ENCODE data around the gene GNAI3.

Gene GNAI3

DNA sequence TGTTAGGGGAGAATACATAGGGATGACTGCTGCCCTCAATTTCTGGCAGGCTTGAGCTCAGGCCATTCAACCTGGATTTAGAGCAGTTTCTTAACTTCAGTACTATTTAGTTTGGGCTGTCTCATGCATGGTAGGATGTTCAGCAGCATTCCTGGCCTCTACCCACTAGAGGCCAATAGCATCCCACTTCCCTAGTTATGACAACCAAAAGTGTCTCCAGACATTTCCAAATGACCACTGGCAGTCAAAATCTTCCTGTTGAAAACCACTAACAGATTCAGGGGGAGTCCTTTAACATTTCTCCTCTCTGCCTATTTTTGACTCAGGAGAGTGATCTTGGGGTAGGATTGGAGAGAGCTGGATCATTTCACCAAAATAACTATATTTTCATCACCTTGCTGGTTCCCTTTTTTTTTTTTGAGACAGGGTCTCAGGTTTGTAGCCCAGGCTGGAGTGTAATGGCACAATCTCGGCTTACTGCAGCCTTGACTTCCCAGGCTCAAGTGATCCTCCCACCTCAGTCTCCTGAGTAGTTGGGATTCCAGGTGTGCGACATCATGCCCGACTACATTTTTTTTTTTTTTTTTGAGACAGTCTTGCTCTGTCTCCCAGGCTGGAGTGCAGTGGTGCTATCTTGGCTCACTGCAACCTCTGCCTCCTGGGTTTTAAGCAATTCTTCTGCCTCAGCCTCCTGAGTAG, 62.3 kb downstream of the GNAI3 start:
- no peak for DNase-seq (ENCODE audit: low read depth)
- H3K4me3 ChIP-seq (ENCODE audit: control insufficient read depth, low read depth, low read length) = no peak overlapping the region
- TF ChIP-seq, protein P1, sequence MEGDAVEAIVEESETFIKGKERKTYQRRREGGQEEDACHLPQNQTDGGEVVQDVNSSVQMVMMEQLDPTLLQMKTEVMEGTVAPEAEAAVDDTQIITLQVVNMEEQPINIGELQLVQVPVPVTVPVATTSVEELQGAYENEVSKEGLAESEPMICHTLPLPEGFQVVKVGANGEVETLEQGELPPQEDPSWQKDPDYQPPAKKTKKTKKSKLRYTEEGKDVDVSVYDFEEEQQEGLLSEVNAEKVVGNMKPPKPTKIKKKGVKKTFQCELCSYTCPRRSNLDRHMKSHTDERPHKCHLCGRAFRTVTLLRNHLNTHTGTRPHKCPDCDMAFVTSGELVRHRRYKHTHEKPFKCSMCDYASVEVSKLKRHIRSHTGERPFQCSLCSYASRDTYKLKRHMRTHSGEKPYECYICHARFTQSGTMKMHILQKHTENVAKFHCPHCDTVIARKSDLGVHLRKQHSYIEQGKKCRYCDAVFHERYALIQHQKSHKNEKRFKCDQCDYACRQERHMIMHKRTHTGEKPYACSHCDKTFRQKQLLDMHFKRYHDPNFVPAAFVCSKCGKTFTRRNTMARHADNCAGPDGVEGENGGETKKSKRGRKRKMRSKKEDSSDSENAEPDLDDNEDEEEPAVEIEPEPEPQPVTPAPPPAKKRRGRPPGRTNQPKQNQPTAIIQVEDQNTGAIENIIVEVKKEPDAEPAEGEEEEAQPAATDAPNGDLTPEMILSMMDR (IDR thresholded peaks at IDR 0.05; ENCODE audit: control insufficient read depth, insufficient read depth, low read depth, low read length, missing control alignments) = no peak

GRCh38 chr1:109611308-109611990, 63.0 kb downstream of the GNAI3 start:
- no peak for DNase-seq (ENCODE audit: low read depth)
- TF ChIP-seq, protein P1 (IDR thresholded peaks at IDR 0.05; ENCODE audit: control insufficient read depth, insufficient read depth, low read depth, low read length, missing control alignments) = no peak
- no peak overlapping the region for H3K4me3 ChIP-seq (ENCODE audit: control insufficient read depth, low read depth, low read length)

- no peak overlapping the region for H3K4me3 ChIP-seq (ENCODE audit: control insufficient read depth, low read depth, low read length)
- no peak for DNase-seq (ENCODE audit: low read depth)
- TF ChIP-seq, protein P1 (IDR thresholded peaks at IDR 0.05; ENCODE audit: control insufficient read depth, insufficient read depth, low read depth, low read length, missing control alignments) = no peak
Measured at GRCh38 chr1:109613361-109614147, 65.1 kb downstream of the GNAI3 start.

GRCh38 chr1:109615879-109616278, 67.5 kb downstream of the GNAI3 start:
- DNase-seq (ENCODE audit: low read depth) = no peak
- TF ChIP-seq, protein P1 (IDR thresholded peaks at IDR 0.05; ENCODE audit: control insufficient read depth, insufficient read depth, low read depth, low read length, missing control alignments) = no peak
- no peak overlapping the region for H3K4me3 ChIP-seq (ENCODE audit: control insufficient read depth, low read depth, low read length)

DNA sequence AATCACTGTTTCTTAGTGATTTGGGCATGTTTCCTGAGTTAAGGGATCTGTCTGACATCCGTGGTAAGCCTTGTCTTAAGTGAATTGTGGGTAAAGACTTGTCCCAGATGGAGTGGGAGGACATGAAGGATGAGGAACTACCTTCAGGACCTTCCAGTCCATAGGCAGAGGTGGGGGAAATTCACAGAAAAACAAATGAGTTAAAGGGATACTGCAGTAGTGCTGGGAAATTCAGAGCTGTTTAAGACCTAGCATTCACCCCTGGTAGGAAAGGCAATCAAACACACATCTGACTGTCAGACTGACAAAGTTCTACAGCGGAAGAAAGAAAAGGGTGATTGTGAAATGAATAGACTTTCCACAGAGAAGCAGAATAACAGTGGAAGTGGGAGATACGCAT, 68.0 kb downstream of the GNAI3 start:
- no peak overlapping the region for H3K4me3 ChIP-seq (ENCODE audit: control insufficient read depth, low read depth, low read length)
- DNase-seq (ENCODE audit: low read depth) = no peak
- TF ChIP-seq, protein P1 (IDR thresholded peaks at IDR 0.05; ENCODE audit: control insufficient read depth, insufficient read depth, low read depth, low read length, missing control alignments) = no peak

DNA sequence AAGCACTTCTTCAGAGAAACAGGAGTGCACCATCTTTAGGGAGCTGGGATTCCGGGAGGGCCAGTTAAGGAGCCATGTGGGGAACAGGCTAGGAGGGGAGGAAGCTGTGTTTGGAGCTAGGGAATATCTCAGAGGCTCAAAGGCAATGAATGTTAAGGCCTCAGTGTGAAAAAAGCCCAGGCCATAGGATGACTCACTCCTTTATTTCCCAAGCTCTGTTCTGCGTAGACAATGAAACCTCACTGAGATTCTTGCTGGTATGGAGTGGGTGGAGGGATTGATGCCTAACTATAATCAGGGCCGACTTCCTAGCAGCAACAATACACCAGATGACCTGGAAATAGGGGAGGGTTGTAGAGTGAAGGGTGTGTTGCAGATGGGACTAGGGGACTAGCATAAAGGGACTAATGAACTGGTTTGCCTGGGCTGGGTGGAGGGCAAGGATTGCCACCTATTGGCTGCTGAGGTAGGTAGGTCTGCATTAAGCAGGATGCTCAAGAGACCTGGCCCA, 68.9 kb downstream of the GNAI3 start:
- TF ChIP-seq, protein P1 (IDR thresholded peaks at IDR 0.05; ENCODE audit: control insufficient read depth, insufficient read depth, low read depth, low read length, missing control alignments) = no peak
- no peak overlapping the region for H3K4me3 ChIP-seq (ENCODE audit: control insufficient read depth, low read depth, low read length)
- peak; percentile 78 for DNase-seq (ENCODE audit: low read depth)

All from AG09309 (cell line).